ENCODE measurements around the gene PLCB2. TPM values are rescaled to one million over a fixed set of nuclear protein-coding genes. Genes with fewer than 3 reads are reported as not detected.

The PLCB2 gene
- total RNA-seq, 1 experiment from 2014 or later: 0.92 TPM

DNA sequence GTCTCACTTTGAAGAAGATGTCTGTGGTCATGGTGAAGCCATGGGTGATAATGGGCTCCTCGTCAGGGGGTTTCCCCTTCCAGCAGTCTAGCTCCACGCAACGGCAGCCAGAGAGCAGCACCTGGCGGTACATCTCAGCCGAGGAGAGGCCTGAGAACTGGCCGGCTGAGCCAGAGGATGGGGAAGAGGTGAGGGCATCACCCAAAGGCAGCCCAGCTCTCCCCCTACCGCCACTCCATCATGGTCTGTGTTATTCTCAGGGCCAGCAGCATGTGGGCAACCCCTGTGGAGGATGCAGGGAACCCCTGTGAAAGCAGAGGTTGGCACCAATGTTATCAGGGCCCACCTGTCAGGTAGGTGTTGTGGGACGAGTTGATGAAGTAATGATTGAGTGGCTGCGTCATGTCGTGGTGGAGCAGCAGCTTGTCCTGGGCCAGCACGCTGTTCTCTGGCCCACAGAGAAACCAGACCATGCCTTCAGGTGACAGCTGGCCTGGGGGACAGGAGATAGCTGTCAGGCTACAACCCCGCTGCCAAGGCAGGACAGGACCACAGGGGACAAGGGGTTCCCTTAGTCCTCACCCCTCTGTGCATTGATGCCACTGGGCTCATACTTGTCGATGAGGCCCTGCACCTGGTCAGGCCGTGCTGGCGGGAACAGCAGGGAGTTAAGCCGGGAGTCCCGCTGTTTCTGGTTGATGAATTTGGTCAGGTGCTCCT is 9.4 kb downstream of the PLCB2 start:
- Histone ChIP-seq H3K36me3 (ENCODE audit: low read depth) (no peaks in the 10 kb centered on the region), H3K4me3 (no peak overlapping the region), H3F3A (ENCODE audit: insufficient read depth, low read depth) (no peaks in the 10 kb centered on the region), H4K20me1 (ENCODE audit: insufficient read depth) (no peaks in the 10 kb centered on the region), H2AFZ (no peak overlapping the region), H3K4me2 (no peak overlapping the region), H3K27me3 (ENCODE audit: insufficient read depth, low read depth) (no peaks in the 10 kb centered on the region), H3K79me2 (ENCODE audit: low read depth) (no peaks in the 10 kb centered on the region), H3K4me1 (replicated peaks; ENCODE audit: insufficient read depth) (no peaks in the 10 kb centered on the region), H3K27ac (no peak overlapping the region), H3K9me2 (ENCODE audit: insufficient read depth) (no peaks in the 10 kb centered on the region), H3K9me3 (ENCODE audit: insufficient read depth, low read depth) (no peaks in the 10 kb centered on the region)
- ChIA-PET CTCF (no interaction called here), POLR2A (ENCODE audit: unreplicated experiment) (no interaction called here)
- DNase-seq: no peak
- intact Hi-C loops (cut with micrococcal nuclease; ENCODE audit: unreplicated experiment): no loop called here
- no TSS peak for BruUV-seq (replicated peaks)
- TF ChIP-seq, protein P1, sequence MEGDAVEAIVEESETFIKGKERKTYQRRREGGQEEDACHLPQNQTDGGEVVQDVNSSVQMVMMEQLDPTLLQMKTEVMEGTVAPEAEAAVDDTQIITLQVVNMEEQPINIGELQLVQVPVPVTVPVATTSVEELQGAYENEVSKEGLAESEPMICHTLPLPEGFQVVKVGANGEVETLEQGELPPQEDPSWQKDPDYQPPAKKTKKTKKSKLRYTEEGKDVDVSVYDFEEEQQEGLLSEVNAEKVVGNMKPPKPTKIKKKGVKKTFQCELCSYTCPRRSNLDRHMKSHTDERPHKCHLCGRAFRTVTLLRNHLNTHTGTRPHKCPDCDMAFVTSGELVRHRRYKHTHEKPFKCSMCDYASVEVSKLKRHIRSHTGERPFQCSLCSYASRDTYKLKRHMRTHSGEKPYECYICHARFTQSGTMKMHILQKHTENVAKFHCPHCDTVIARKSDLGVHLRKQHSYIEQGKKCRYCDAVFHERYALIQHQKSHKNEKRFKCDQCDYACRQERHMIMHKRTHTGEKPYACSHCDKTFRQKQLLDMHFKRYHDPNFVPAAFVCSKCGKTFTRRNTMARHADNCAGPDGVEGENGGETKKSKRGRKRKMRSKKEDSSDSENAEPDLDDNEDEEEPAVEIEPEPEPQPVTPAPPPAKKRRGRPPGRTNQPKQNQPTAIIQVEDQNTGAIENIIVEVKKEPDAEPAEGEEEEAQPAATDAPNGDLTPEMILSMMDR (conservative IDR thresholded peaks at IDR 0.05): no peak
- no peak for TF ChIP-seq EZH2 (IDR thresholded peaks at IDR 0.05; ENCODE audit: low read depth)

DNA sequence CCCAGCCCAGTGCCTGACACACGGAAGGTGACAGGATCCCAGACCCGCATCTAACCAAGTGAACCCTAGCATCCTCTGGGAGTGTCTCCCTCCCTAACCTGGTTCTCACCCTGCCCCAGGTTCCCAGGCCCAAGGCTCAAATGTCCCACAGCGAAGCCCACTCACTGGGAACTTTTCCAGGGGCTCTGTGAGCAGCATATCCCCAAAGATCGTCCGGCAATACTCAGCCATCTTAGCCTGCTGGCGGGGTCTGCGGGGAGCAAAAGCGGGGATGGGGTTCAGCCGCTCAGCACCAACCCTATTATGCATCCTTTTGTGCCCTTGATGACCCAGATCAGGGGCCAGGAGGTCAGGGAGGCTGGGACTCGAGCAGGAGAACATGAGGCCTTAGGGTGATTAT is 10.4 kb downstream of the PLCB2 start:
- Histone ChIP-seq H3K79me2 (ENCODE audit: low read depth) (no peaks in the 10 kb centered on the region), H4K20me1 (ENCODE audit: insufficient read depth) (no peaks in the 10 kb centered on the region), H3K27me3 (ENCODE audit: insufficient read depth, low read depth) (no peaks in the 10 kb centered on the region), H3K4me1 (replicated peaks; ENCODE audit: insufficient read depth) (no peaks in the 10 kb centered on the region), H3K36me3 (ENCODE audit: low read depth) (no peaks in the 10 kb centered on the region), H3K9me2 (ENCODE audit: insufficient read depth) (no peaks in the 10 kb centered on the region), H3F3A (ENCODE audit: insufficient read depth, low read depth) (no peaks in the 10 kb centered on the region), H3K4me2 (no peak overlapping the region), H3K9me3 (ENCODE audit: insufficient read depth, low read depth) (no peaks in the 10 kb centered on the region), H3K27ac (no peak overlapping the region), H3K4me3 (no peak overlapping the region), H2AFZ (no peak overlapping the region)
- BruUV-seq (replicated peaks): no TSS peak
- ChIA-PET POLR2A (ENCODE audit: unreplicated experiment) (no interaction called here), CTCF (no interaction called here)
- TF ChIP-seq, protein P1 (conservative IDR thresholded peaks at IDR 0.05): no peak
- TF ChIP-seq EZH2 (IDR thresholded peaks at IDR 0.05; ENCODE audit: low read depth): no peak
- no peak for DNase-seq
- intact Hi-C loops (cut with micrococcal nuclease; ENCODE audit: unreplicated experiment): no loop called here

DNA sequence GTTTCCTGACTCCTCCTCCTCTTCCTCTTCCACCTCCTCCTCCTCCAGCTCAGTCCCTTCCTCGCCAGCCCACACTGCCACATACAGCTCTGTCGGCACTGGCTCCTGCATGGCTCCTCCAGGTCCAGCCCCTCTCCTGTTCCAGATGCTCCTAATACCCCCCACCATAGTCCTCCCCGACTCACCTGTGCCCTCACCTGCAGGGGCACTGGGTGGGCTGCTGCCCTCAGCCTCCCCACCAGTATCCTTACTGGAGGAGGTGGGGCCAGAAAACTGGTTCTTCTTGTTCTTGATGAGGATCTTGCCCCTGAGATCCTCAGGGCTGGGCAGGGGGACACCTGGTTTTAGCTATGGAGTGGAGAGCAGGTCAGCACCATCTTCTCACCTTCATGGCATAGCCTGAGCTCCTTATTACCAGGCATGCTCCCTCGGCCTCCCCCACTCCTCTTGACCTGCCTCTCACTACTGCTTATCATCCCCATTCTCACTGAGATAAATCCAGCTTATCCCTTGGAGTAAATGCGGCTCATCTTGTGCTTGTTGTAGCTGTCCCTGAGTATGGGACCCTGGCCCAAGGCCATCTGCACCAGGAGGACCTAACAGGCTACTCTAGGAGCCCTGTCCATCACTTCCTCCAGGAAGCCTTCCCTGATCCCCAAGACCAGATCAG is 11.0 kb downstream of the PLCB2 start:
- Histone ChIP-seq H3K27me3 (ENCODE audit: insufficient read depth, low read depth) (no peaks in the 10 kb centered on the region), H3K4me1 (replicated peaks; ENCODE audit: insufficient read depth) (no peaks in the 10 kb centered on the region), H3F3A (ENCODE audit: insufficient read depth, low read depth) (no peaks in the 10 kb centered on the region), H3K4me2 (0 out of 2 replicates have a peak overlapping the region, but pooled peaks have one; percentile 16), H3K9me2 (ENCODE audit: insufficient read depth) (no peaks in the 10 kb centered on the region), H4K20me1 (ENCODE audit: insufficient read depth) (no peaks in the 10 kb centered on the region), H3K79me2 (ENCODE audit: low read depth) (no peaks in the 10 kb centered on the region), H2AFZ (no peak overlapping the region), H3K4me3 (no peak overlapping the region), H3K36me3 (ENCODE audit: low read depth) (no peaks in the 10 kb centered on the region), H3K27ac (no peak overlapping the region), H3K9me3 (ENCODE audit: insufficient read depth, low read depth) (no peaks in the 10 kb centered on the region)
- CTCF ChIA-PET: no interaction called here
- POLR2A ChIA-PET (ENCODE audit: unreplicated experiment): interaction anchor here (0.6 kb wide), 1 partner anchor 47 kb away, joined by 5 read pairs; no protein-coding TSS in a partner anchor
- no peak for DNase-seq
- TF ChIP-seq EZH2 (IDR thresholded peaks at IDR 0.05; ENCODE audit: low read depth): no peak
- TF ChIP-seq, protein P1 (conservative IDR thresholded peaks at IDR 0.05): no peak
- intact Hi-C loops (cut with micrococcal nuclease; ENCODE audit: unreplicated experiment): no loop called here
- BruUV-seq (replicated peaks): no TSS peak
